Measurements from ENCODE around the gene XPNPEP1. TPM values are rescaled to one million over a fixed set of nuclear protein-coding genes. Genes with fewer than 3 reads are reported as not detected.

Gene XPNPEP1
- total and polyA plus RNA-seq, 2 of the 4 experiments (the other 2 are of a cell fraction), result 164 to 311 TPM

DNA sequence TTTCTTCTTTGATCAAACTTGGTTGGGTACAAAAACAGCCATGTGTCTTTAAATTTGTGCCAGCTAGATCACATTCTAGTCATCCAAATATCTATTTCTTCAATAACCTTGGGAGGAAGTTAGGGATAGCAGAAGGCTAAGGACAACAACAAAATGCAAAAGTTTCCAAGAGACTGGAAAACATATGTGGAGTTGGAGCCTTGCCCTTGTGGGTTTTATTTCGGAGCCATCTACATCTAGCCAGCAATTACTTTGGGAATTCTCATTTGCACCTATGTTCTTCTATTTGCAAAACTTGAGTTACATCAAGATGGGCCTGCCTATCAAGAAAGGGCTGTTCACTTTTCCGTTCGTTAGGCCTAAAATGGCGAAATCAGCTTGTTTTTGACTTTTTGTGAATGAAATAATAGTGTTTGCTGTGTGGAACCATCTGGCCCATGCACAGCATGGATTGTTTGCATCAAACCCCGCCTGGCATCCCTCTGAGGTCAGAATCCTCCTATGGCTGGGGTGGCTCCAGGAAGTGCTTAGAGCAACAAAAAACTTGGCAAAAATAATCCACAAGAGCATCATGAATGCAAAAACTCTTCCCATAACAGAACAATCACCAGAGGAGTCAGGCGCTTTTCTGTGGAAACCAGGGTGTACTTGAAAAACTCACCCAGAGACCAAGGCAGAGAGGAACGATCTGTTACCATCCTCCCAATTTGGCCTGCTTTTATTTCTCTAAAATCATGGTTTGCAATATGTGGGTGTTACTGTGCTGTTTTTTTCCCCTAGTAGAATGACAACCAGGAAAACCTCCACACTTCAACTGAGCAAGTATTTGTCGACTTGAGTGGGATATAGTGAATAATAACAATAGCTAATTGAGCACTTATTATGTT lies 36.2 kb upstream of the XPNPEP1 start:
- Histone ChIP-seq H3K56ac (ENCODE audit: extremely low read depth, insufficient read depth, low read length) (no peak overlapping the region), H3K4me1 (ENCODE audit: control insufficient read depth, insufficient read depth, low read length) (peaks cover 14% of the 10 kb centered on the region), H4K91ac (ENCODE audit: insufficient read depth, low read depth, low read length) (no peak overlapping the region), H2BK20ac (ENCODE audit: low read depth, low read length) (no peak overlapping the region), H3K23ac (ENCODE audit: low read depth, low read length) (no peak overlapping the region), H3K27ac (ENCODE audit: insufficient read depth, low read length) (no peak overlapping the region), H4K20me1 (ENCODE audit: insufficient read depth, low read length) (no peaks in the 10 kb centered on the region), H3K9ac (ENCODE audit: low read depth, low read length) (no peak overlapping the region), H3K4ac (ENCODE audit: low read depth, low read length) (no peak overlapping the region), H2AK5ac (ENCODE audit: low read depth, low read length) (peak overlapping the region; percentile 39; the same call in 1 of the 2 replicates), H3K79me1 (ENCODE audit: low read depth in 1 of 2, low read length in 2 of 2) (no peaks in the 10 kb centered on the region), H2BK120ac (ENCODE audit: low read depth, low read length) (no peak overlapping the region), H3K4me2 (ENCODE audit: low read depth, low read length) (no peak overlapping the region), H4K5ac (ENCODE audit: low read depth, low read length) (no peak overlapping the region), H2AK9ac (replicated peaks; ENCODE audit: low read depth, low read length, poor library complexity) (no peak overlapping the region), H3K9me3 (ENCODE audit: control insufficient read depth, insufficient read depth, low read length) (no peaks in the 10 kb centered on the region), H2BK5ac (ENCODE audit: low read depth, low read length, poor library complexity, severe bottlenecking) (no peak overlapping the region), H3K4me3 (ENCODE audit: insufficient read depth, low read depth, low read length) (no peak overlapping the region), H2AFZ (replicated peaks; ENCODE audit: low read length, poor library complexity) (no peak overlapping the region), H3K27me3 (ENCODE audit: control insufficient read depth, insufficient read depth, low read length) (no peaks in the 10 kb centered on the region), H3K18ac (ENCODE audit: low read depth, low read length) (no peak overlapping the region), H3K14ac (replicated peaks; ENCODE audit: low read depth, low read length) (no peak overlapping the region; the same call in 1 of the 2 replicates), H3K9me1 (ENCODE audit: insufficient read depth, low read length) (peaks cover 7% of the 10 kb centered on the region; the same call in 1 of the 2 replicates), H4K8ac (ENCODE audit: low read depth in 2 of 2, low read length in 2 of 2) (no peak overlapping the region; a peak in 1 of 4 replicates), H3K36me3 (ENCODE audit: control insufficient read depth, insufficient read depth, low read length) (no peaks in the 10 kb centered on the region), H2BK15ac (ENCODE audit: low read depth, low read length) (no peak overlapping the region)
- ChIA-PET POLR2A (ENCODE audit: unreplicated experiment) (no interaction called here), CTCF (no interaction called here)
- ATAC-seq (ENCODE audit: low read depth) (no peak), DNase-seq (no peak)
- no TSS peak for BruUV-seq (replicated peaks)
- in situ Hi-C loops (cut with MboI; ENCODE audit: low sequenced_read_pairs), result no loop called here
- intact Hi-C loops (cut with micrococcal nuclease), result loop anchor here (2.0 kb wide), 1 partner anchor 31 kb away; no protein-coding TSS in a partner anchor
- dilution Hi-C loops (cut with HindIII; ENCODE audit: low sequenced_read_pairs, unreplicated experiment), result no loop called here
- WGBS, 2 experiments (ENCODE audit: extremely low coverage in 2 of 2, insufficient read length in 1 of 2), result 0% methylated on average over 1 of the region's 8 CpGs; no CpG with 5 or more reads in 1 of the 2 experiments
- TF ChIP-seq CEBPB (IDR thresholded peaks at IDR 0.05; ENCODE audit: low read depth, low read length) (no peak), CTCF (conservative IDR thresholded peaks at IDR 0.05; ENCODE audit: low read depth, low read length) (no peak), BHLHE40 (IDR thresholded peaks at IDR 0.05; ENCODE audit: low read depth, low read length) (no peak), MXI1 (IDR thresholded peaks at IDR 0.05; ENCODE audit: borderline replicate concordance, low read depth, low read length) (no peak), NFE2L2 (IDR thresholded peaks at IDR 0.05; ENCODE audit: low read depth, low read length) (no peak), MAZ (IDR thresholded peaks at IDR 0.05; ENCODE audit: borderline replicate concordance, low read depth, low read length) (no peak), MAFK (IDR thresholded peaks at IDR 0.05; ENCODE audit: low read depth, low read length) (no peak), POLR2A (IDR thresholded peaks at IDR 0.05; ENCODE audit: low read depth, low read length) (no peak), RCOR1 (IDR thresholded peaks at IDR 0.05; ENCODE audit: insufficient replicate concordance, low read length) (no peak), SMC3 (IDR thresholded peaks at IDR 0.05; ENCODE audit: low read depth, low read length) (no peak), CHD1 (IDR thresholded peaks at IDR 0.05; ENCODE audit: low read depth, low read length) (no peak), RFX5 (IDR thresholded peaks at IDR 0.05; ENCODE audit: low read depth, low read length) (no peak), FOS (IDR thresholded peaks at IDR 0.05; ENCODE audit: low read depth, low read length) (no peak)
- TF ChIP-seq, protein P1, sequence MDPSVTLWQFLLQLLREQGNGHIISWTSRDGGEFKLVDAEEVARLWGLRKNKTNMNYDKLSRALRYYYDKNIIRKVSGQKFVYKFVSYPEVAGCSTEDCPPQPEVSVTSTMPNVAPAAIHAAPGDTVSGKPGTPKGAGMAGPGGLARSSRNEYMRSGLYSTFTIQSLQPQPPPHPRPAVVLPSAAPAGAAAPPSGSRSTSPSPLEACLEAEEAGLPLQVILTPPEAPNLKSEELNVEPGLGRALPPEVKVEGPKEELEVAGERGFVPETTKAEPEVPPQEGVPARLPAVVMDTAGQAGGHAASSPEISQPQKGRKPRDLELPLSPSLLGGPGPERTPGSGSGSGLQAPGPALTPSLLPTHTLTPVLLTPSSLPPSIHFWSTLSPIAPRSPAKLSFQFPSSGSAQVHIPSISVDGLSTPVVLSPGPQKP (IDR thresholded peaks at IDR 0.05; ENCODE audit: borderline replicate concordance, low read depth, low read length), result no peak

All from IMR-90 (cell line).